GM18511 (cell line): ENCODE results near the gene NXPH1.

Experiments used
- ATAC-seq: cut with Tn5 transposase; IDR thresholded peaks from one replicate; pipeline ENCODE4 v1.9.1; 2021; ENCODE audit warnings: mild to moderate bottlenecking, moderate library complexity; ENCODE audit not compliant: unreplicated experiment

NXPH1 gene

GRCh38 chr7:8491544-8492489 lies 58.4 kb downstream of the NXPH1 start:
- ATAC-seq, result no peak

DNA sequence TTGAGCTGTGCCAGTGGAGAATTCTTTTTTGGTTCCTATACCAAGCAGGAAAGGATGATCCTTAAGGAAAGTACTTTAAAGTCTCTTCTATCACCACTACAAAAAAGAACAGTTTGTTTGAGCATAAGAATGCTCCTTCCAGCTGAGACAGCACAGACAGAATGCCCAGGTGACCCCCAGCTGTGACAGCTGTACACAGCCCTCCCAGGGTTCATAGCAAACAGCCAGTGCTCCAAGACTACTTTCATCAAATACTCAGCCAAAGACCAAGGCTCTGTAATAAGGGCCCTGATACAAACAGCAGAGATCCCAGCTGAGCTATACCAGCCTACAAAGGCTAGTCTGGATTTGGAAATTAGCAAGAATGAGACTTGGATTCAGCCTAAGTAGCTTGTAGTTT lies 65.7 kb downstream of the NXPH1 start:
- no peak for ATAC-seq

DNA sequence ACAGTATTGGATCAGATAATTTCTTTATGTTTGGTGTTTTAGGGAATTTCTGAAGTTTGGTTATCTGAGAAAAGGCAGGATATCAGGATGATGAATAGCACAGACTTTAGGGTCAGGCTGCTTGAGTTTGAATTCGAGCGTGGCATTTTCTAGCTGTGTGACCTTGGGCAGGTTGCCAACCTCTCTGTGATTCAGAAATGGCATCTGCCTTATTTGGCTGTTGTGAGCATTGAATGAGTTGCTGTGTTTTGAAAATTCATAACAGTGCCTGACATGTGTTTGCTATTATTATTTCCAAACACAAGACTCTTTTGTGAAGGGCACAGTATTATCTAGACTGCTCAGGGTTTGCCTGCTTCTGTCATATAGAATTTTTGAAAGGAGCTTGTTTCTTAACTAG lies 66.9 kb downstream of the NXPH1 start:
- ATAC-seq, result no peak

DNA sequence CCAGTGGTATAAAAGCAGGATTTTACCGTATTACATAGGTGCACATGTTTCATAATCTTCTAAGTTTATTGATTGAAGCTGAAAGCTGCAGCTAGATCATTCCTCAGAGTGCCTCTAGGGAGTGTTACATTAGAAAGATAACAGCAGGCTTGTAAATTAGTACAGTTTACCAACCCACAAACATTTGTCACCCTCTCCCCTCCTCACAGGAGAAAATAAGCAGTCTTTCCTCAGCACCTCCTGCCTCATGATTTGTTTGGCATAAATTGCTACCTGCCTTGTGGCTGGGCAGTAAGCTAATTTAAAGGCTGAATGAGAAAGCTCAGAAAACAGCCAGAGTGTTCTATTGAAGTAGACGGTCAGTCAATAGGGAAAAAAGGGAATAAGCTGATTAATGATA lies 74.2 kb downstream of the NXPH1 start:
- ATAC-seq, result no peak

GRCh38 chr7:8509621-8510020 lies 76.2 kb downstream of the NXPH1 start:
- no peak for ATAC-seq

DNA sequence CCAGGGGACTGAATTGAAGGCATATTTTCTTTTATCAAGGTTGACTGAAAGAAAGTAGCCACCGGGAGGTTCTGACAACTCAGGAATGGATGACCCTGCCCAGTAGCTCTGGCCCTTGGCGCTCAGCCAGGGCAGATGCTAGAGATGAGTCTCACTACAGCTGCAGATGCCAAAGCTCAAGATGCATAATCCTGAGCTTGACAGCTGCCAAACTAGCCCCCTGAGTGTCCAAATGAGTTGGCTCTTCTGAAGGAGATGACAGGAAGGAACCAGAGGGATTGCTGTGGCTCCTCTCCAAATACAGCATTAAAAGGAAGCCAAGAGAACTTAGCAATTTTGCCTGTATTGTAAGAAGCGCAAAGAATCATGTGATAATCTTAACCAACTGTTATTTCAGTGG lies 78.4 kb downstream of the NXPH1 start:
- no peak for ATAC-seq

DNA sequence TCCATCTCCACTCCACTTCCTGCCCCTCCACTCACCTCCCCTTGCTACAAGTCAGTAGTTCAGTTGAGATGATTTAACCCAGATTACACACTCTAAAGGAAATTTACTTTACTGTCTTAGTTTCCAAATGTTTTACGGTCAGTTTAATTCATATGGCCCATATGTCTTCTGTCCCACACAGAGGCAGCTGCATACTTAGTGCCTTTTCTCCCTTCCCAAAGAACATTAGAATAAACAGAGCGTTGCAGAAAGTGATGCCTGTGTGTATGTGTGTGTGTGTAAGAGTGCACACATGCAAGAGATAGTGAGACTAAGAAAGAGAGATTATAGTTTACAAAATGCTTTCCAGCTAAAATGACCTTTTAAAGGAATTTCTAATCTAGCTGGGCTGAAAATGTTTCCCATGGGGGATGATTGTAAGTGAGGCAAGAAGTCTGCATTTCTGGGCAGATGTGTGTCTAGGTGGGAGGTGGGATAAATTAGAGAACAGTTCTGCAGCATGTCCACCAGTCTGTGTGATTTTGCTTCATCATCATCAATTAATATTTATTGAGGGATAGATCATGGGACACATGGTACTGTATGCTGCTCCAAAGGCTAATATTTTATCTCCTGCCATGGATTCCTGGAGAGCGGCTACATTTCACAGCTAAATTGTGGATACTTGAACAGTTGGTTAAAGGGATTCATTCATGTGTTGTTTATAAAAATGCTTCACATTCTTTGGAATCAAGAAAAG lies 81.5 kb downstream of the NXPH1 start:
- no peak for ATAC-seq

DNA sequence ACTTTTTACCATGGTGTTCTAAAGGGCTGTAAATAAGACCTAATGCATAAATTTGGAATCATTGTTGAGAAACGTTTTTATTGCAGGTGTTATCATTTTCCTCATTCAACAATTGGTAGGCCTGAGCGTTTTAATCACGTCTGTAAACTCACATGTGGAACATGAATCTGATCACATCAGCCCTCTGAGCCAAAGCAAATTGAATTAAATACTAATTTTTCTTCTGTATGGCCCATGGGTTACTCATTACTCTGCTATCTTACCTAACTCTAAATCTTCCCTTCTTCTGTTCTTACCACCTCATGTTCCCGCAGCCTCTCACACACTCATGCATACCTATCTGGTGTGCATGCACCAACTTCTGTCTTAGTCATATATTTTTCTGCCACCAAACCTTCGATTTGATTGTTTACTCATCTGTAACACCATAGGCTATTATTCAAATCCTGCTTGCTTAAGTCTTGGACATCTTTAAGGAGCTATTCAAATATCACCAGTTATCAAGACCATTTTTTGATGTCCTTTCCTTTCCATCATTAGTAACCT lies 82.3 kb downstream of the NXPH1 start:
- no peak for ATAC-seq

GRCh38 chr7:8516976-8517375 lies 83.6 kb downstream of the NXPH1 start:
- no peak for ATAC-seq

GRCh38 chr7:8528311-8528710 lies 94.9 kb downstream of the NXPH1 start:
- ATAC-seq, result no peak

DNA sequence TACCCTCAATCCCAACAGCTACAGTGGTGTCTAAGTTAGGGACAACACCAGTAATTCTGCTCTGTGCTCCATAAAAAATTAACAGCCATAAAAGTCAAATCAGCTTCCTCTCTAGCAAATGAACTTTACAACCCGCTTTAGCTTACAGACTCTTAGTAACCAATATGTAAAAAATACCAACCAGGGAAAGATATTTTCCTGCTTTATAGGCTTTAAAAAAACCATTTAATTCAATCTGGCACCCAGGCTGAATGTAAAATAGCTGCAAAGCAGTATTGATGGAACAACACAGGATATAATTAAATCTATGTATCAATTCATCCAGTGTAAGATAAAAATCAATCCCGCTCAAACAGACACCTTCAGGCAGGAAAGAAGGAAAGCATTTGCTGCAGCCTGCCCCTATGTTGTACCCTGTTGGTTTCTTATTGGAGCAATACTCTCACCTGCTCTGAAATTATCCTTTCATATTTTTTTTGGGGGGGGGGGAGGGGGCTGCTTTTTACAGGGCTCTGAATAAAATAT lies 98.6 kb downstream of the NXPH1 start:
- no peak for ATAC-seq

- peak; percentile 82 for ATAC-seq
Observed at GRCh38 chr7:8536431-8536830, 103.0 kb downstream of the NXPH1 start.

GRCh38 chr7:8549046-8549445 lies 115.6 kb downstream of the NXPH1 start:
- no peak for ATAC-seq

GRCh38 chr7:8560501-8560900 lies 127.1 kb downstream of the NXPH1 start:
- ATAC-seq, result no peak

DNA sequence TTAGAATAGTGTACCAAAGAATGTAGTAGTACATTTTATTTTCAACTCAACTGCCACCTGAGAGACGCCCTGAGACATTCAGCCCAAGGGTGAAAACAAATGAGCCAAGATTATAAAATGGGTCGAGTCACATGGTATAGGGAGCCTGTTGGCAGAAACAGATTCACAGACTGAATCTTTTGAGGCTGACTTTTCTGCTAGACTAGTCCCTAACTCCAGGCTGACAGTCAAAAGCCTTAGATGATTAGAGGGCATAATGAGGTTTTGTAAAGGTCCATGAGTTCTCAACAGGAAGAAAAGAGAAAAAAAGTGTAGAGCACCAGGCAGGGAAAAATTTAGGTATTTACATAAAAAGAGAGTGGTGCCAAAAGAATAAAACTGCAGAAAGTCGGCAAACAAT lies 128.0 kb downstream of the NXPH1 start:
- ATAC-seq, result no peak

- ATAC-seq, result no peak
Observed at GRCh38 chr7:8564281-8564680, 130.9 kb downstream of the NXPH1 start.

GRCh38 chr7:8566016-8566415 lies 132.6 kb downstream of the NXPH1 start:
- ATAC-seq, result no peak

DNA sequence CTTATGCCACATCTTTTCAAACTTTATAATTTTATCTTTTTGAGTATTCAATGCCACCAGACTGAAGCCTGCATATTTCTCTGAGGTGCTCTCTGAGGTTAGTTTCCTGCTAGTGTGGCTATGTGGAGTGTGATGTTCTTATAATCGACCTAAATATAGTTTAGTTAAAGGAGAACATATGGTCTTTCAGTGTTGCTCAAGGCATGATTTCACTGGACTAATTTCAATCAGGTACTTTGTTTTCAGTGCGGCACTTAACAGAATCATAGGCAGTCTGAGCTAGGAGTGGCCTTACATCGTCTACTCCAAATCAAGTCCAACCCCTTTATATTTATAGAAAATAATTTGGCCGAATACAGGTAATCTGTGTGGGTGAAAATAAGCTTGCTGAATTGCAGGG lies 134.2 kb downstream of the NXPH1 start:
- no peak for ATAC-seq

- no peak for ATAC-seq
Observed at GRCh38 chr7:8579661-8580194, 146.3 kb downstream of the NXPH1 start.

DNA sequence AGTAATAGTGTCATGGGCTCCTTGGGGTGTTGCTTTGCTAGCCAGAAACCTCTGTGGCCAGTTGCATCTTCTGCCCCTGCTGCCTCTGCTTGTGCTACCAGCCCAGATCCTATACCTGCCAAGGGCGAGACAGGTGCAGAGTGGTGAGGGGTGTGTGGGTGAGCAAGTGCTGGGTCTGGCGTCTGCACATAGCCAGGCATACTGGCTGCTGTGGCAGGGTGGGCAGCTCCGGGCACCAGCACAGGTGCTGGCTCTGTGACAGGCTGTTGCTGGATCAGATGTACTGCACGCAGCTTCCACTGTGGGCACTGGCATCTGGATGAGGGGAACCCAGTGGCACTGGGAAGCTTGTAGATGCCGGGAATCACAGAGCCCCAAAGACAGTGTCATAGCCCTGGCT lies 148.4 kb downstream of the NXPH1 start:
- no peak for ATAC-seq

GRCh38 chr7:8582728-8583127 lies 149.3 kb downstream of the NXPH1 start:
- no peak for ATAC-seq
